Measurements from ENCODE around the gene EDAR. TPM values are rescaled to one million over a fixed set of nuclear protein-coding genes. Genes with fewer than 3 reads are reported as not detected.

Gene EDAR
- total RNA-seq, 1 experiment from 2014 or later, result 0.15 TPM

DNA sequence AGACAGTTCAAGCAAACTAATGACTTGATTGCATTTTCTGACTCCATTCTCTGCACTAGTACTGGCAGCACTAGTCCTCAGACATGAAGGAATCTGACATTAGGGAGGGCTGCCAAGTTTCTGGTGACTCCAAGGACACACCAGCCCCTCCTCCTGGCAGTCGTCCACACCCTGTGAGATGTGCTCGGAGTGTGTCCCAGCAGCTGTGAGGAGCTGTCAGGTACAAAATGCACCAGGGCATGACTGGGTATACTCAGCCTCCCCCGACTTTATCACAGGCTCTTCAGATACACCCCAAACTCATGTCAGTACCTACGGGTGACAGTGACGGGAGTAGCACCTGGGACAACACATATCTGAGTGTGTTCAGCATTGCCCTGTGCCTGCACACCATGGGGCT, 43.1 kb downstream of the EDAR start:
- Histone ChIP-seq H3K9me3 (ENCODE audit: control insufficient read depth in 1 of 2, insufficient read depth in 1 of 2, low read depth in 1 of 2, low read length in 2 of 2) (no peaks in the 10 kb centered on the region; a peak in 1 of 4 replicates), H3K79me2 (ENCODE audit: insufficient read depth, low read length) (no peaks in the 10 kb centered on the region), H4K20me1 (ENCODE audit: insufficient read depth) (no peaks in the 10 kb centered on the region), H3K4me1 (ENCODE audit: control insufficient read depth in 1 of 2, insufficient read depth in 2 of 2, low read length in 2 of 2) (peaks cover 0 to 4% of the 10 kb centered on the region in 2 experiments; a peak in 1 of 4 replicates), H3K9ac (ENCODE audit: low read length) (no peak overlapping the region), H3K9me2 (ENCODE audit: insufficient read depth) (no peaks in the 10 kb centered on the region), H2AFZ (ENCODE audit: low read depth, low read length, poor library complexity, severe bottlenecking) (no peak overlapping the region), H3K27me3 (ENCODE audit: insufficient read depth, low read length) (no peaks in the 10 kb centered on the region), H3K27ac (ENCODE audit: low read depth, low read length) (no peak overlapping the region), H3K4me3 (replicated peaks in 1 of 2; ENCODE audit: low read depth in 1 of 2, low read length in 2 of 2) (no peak overlapping the region), H3K36me3 (ENCODE audit: control insufficient read depth in 1 of 2, insufficient read depth in 2 of 2, low read length in 2 of 2) (no peaks in the 10 kb centered on the region), H3K4me2 (ENCODE audit: low read length) (no peak overlapping the region)
- TF ChIP-seq ELF1 (IDR thresholded peaks at IDR 0.05; ENCODE audit: borderline replicate concordance, low read depth) (no peak), ZFX (IDR thresholded peaks at IDR 0.05) (no peak), EZH2phosphoT487 (IDR thresholded peaks at IDR 0.05; ENCODE audit: borderline replicate concordance) (no peak), POLR2A (IDR thresholded peaks at IDR 0.05; ENCODE audit: borderline replicate concordance, extremely low read depth, insufficient read depth, insufficient read length) (no peak), CBX3 (IDR thresholded peaks at IDR 0.05; ENCODE audit: low read depth) (no peak), RAD21 (IDR thresholded peaks at IDR 0.05; ENCODE audit: low read depth) (no peak), JUND (IDR thresholded peaks at IDR 0.05) (no peak), TCF7L2 (IDR thresholded peaks at IDR 0.05; ENCODE audit: borderline replicate concordance, extremely low read depth, insufficient read depth, insufficient read length) (no peak), SP1 (IDR thresholded peaks at IDR 0.05; ENCODE audit: low read depth) (no peak), CEBPB (IDR thresholded peaks at IDR 0.05; ENCODE audit: low read depth) (no peak), SRF (IDR thresholded peaks at IDR 0.05; ENCODE audit: low read depth) (no peak), YY1 (IDR thresholded peaks at IDR 0.05; ENCODE audit: extremely low read depth, insufficient replicate concordance, low read depth, low read length) (no peak), ZNF274 (IDR thresholded peaks at IDR 0.05; ENCODE audit: low read depth, low read length) (no peak), SIN3A (IDR thresholded peaks at IDR 0.05; ENCODE audit: low read depth) (no peak)
- TF ChIP-seq, protein P1, sequence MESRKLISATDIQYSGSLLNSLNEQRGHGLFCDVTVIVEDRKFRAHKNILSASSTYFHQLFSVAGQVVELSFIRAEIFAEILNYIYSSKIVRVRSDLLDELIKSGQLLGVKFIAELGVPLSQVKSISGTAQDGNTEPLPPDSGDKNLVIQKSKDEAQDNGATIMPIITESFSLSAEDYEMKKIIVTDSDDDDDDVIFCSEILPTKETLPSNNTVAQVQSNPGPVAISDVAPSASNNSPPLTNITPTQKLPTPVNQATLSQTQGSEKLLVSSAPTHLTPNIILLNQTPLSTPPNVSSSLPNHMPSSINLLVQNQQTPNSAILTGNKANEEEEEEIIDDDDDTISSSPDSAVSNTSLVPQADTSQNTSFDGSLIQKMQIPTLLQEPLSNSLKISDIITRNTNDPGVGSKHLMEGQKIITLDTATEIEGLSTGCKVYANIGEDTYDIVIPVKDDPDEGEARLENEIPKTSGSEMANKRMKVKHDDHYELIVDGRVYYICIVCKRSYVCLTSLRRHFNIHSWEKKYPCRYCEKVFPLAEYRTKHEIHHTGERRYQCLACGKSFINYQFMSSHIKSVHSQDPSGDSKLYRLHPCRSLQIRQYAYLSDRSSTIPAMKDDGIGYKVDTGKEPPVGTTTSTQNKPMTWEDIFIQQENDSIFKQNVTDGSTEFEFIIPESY (IDR thresholded peaks at IDR 0.05; ENCODE audit: extremely low read depth, insufficient replicate concordance, low read length), result no peak
- TF ChIP-seq, protein P2, sequence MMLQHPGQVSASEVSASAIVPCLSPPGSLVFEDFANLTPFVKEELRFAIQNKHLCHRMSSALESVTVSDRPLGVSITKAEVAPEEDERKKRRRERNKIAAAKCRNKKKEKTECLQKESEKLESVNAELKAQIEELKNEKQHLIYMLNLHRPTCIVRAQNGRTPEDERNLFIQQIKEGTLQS (IDR thresholded peaks at IDR 0.05), result no peak
- TF ChIP-seq, protein P3, sequence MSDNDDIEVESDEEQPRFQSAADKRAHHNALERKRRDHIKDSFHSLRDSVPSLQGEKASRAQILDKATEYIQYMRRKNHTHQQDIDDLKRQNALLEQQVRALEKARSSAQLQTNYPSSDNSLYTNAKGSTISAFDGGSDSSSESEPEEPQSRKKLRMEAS (IDR thresholded peaks at IDR 0.05), result no peak
- TF ChIP-seq, protein P4, sequence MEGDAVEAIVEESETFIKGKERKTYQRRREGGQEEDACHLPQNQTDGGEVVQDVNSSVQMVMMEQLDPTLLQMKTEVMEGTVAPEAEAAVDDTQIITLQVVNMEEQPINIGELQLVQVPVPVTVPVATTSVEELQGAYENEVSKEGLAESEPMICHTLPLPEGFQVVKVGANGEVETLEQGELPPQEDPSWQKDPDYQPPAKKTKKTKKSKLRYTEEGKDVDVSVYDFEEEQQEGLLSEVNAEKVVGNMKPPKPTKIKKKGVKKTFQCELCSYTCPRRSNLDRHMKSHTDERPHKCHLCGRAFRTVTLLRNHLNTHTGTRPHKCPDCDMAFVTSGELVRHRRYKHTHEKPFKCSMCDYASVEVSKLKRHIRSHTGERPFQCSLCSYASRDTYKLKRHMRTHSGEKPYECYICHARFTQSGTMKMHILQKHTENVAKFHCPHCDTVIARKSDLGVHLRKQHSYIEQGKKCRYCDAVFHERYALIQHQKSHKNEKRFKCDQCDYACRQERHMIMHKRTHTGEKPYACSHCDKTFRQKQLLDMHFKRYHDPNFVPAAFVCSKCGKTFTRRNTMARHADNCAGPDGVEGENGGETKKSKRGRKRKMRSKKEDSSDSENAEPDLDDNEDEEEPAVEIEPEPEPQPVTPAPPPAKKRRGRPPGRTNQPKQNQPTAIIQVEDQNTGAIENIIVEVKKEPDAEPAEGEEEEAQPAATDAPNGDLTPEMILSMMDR (IDR thresholded peaks at IDR 0.05 in 2 of 3, conservative IDR thresholded peaks at IDR 0.05 in 1 of 3; ENCODE audit: borderline replicate concordance in 1 of 3, insufficient read depth in 1 of 3, low read depth in 2 of 3, low read length in 2 of 3), result no peak
- TF ChIP-seq, protein P5, sequence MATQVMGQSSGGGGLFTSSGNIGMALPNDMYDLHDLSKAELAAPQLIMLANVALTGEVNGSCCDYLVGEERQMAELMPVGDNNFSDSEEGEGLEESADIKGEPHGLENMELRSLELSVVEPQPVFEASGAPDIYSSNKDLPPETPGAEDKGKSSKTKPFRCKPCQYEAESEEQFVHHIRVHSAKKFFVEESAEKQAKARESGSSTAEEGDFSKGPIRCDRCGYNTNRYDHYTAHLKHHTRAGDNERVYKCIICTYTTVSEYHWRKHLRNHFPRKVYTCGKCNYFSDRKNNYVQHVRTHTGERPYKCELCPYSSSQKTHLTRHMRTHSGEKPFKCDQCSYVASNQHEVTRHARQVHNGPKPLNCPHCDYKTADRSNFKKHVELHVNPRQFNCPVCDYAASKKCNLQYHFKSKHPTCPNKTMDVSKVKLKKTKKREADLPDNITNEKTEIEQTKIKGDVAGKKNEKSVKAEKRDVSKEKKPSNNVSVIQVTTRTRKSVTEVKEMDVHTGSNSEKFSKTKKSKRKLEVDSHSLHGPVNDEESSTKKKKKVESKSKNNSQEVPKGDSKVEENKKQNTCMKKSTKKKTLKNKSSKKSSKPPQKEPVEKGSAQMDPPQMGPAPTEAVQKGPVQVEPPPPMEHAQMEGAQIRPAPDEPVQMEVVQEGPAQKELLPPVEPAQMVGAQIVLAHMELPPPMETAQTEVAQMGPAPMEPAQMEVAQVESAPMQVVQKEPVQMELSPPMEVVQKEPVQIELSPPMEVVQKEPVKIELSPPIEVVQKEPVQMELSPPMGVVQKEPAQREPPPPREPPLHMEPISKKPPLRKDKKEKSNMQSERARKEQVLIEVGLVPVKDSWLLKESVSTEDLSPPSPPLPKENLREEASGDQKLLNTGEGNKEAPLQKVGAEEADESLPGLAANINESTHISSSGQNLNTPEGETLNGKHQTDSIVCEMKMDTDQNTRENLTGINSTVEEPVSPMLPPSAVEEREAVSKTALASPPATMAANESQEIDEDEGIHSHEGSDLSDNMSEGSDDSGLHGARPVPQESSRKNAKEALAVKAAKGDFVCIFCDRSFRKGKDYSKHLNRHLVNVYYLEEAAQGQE (IDR thresholded peaks at IDR 0.05; ENCODE audit: low read depth), result no peak
- intact Hi-C loops (cut with micrococcal nuclease), result no loop called here
- ChIA-PET RAD21 (ENCODE audit: low non-redundant PET in 1 of 2, low total read pairs in 2 of 2, uncharacterized antibody in 2 of 2, unreplicated experiment in 2 of 2) (no interaction called here), POLR2A (no interaction called here), CTCF (no interaction called here)
- ATAC-seq, result no peak
- no peak for DNase-seq (ENCODE audit: low read depth, low spot score)
- no TSS peak for BruUV-seq (replicated peaks)
